Activated CD4-positive, alpha-beta memory T cell treated with anti-CD3 and anti-CD28 coated beads for 36 hours (primary cell): Measurements from ENCODE around the gene CAPZB. TPM values are rescaled to one million over a fixed set of nuclear protein-coding genes. Genes with fewer than 3 reads are reported as not detected.

Experiments used
- CTCF ChIA-PET: fragments of 350-600 bp; sonication (Branson Sonifier 250); formaldehyde crosslinking; loops from one replicate; lab custom pipeline; 2021; ENCODE audit warnings: antibody characterized with exemption, inconsistent platforms; lab: Charles Lee
- POLR2A ChIA-PET: fragments of 350-600 bp; sonication (Branson Sonifier 250); formaldehyde crosslinking; loops from one replicate; lab custom pipeline; 2021; ENCODE audit warnings: antibody characterized with exemption; lab: Charles Lee
- DNase-seq: peaks from one replicate; pipeline ENCODE4 v3.0.0-alpha.2; 2020
- H3K27ac Mint-ChIP-seq: one replicate; pipeline ENCODE4 v1.8.0; 2021; ENCODE audit warnings: mixed read lengths
- H3K27me3 Mint-ChIP-seq: one replicate; pipeline ENCODE4 v1.8.0; 2021; ENCODE audit warnings: mixed read lengths
- H3K36me3 Mint-ChIP-seq: one replicate; pipeline ENCODE4 v1.8.0; 2021; ENCODE audit warnings: mixed read lengths
- H3K4me1 Mint-ChIP-seq: one replicate; pipeline ENCODE4 v1.8.0; 2021; ENCODE audit warnings: low read depth, mixed read lengths
- H3K4me3 Mint-ChIP-seq: one replicate; pipeline ENCODE4 v1.8.0; 2021; ENCODE audit warnings: mild to moderate bottlenecking, mixed read lengths
- H3K9me3 Mint-ChIP-seq: one replicate; pipeline ENCODE4 v1.8.0; 2021; ENCODE audit warnings: mixed read lengths
- intact Hi-C: fragments of 100-400 bp; cut with micrococcal nuclease; formaldehyde crosslinking; loops from one replicate; pipeline ENCODE4 v1.15.1; 2023
- total RNA-seq, 2 experiments: library from RNA; stranded (reverse); gene quantifications; one replicate each; pipeline ENCODE4 v1.2.3, GENCODE V29; 2021

Gene CAPZB
- total RNA-seq, 2 experiments from 2014 or later: 388 to 419 TPM

- intact Hi-C loops: loop anchor here (5.0 kb wide), 1 partner anchor 69 kb away; no protein-coding TSS in a partner anchor
- H3K4me3 Mint-ChIP-seq: no peak overlapping the region
- peaks cover 36% of the 10 kb centered on the region for H3K4me1 Mint-ChIP-seq
- H3K9me3 Mint-ChIP-seq: no peaks in the 10 kb centered on the region
- POLR2A ChIA-PET: interaction anchor here (1.0 kb wide), 1 partner anchor 221 kb away, joined by 3 read pairs; no protein-coding TSS in a partner anchor
- H3K27me3 Mint-ChIP-seq: no peaks in the 10 kb centered on the region
- CTCF ChIA-PET: interaction anchor here (1.0 to 4.8 kb wide), 6 partner anchors 9 to 276 kb away, joined by 3 to 27 read pairs (median 6); a partner anchor contains a TSS
- DNase-seq: peak; percentile 65
- peak overlapping the region; percentile 73 for H3K27ac Mint-ChIP-seq
- H3K36me3 Mint-ChIP-seq: peaks cover 24% of the 10 kb centered on the region
These were observed 107.3 kb downstream of the CAPZB start for GRCh38 chr1:19377812-19378718.

DNA sequence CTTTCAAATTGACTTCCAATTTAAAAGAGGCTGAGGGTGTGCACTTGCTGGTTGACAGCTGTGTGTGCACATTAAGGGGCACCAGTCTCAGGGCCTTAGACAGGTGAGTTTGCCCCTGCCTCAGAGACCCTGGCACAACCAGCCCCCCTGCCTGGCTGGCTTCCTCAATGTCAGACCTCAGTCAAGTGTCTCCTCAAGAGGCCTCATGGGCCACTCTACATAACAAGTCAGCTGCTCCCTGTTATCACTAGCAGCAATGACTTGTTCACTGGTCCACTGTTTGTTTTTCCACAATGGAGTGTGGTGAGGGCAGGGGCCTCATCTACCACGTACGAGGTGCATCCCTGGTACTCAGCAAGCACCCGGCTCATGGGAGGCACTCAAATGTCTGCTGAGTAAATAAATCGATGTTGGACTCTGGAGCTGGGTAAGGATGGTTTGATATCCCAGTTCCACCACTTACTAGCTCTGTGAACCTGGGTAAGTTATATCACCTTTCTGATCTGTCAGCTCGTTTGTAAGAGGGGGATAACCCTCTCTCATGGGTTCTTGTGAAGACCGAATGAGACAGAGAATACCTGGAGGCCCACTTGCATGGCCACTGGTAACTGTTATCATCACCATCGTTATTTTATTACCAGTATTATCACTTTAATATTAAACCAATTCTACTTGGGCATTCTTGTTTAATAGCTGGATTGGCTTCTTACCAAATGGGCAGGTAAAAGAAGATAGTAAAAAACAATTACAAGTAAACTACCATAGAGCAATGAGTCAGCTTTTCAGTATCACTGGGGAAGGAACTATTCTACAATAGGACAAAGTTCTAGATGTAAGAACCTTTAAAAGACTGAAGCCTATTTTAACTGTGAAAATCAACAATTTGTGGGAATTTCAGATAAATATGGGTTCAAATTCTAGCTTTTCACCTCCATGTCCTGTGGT is 108.6 kb downstream of the CAPZB start:
- ChIA-PET POLR2A (no interaction called here), CTCF (interaction anchor here (0.8 to 4.8 kb wide), 7 partner anchors 11 to 278 kb away, joined by 3 to 27 read pairs (median 7); no protein-coding TSS in a partner anchor)
- no peaks in the 10 kb centered on the region for H3K27me3 Mint-ChIP-seq
- DNase-seq: no peak
- peak overlapping the region; percentile 33 for H3K27ac Mint-ChIP-seq
- no peak overlapping the region for H3K4me3 Mint-ChIP-seq
- H3K4me1 Mint-ChIP-seq: peaks cover 36% of the 10 kb centered on the region
- H3K9me3 Mint-ChIP-seq: no peaks in the 10 kb centered on the region
- intact Hi-C loops: loop anchor here (5.0 kb wide), 1 partner anchor 71 kb away; no protein-coding TSS in a partner anchor
- peaks cover 24% of the 10 kb centered on the region for H3K36me3 Mint-ChIP-seq

- DNase-seq: no peak
- intact Hi-C loops: loop anchor here (5.0 kb wide), 1 partner anchor 71 kb away; no protein-coding TSS in a partner anchor
- ChIA-PET POLR2A (no interaction called here), CTCF (interaction anchor here (0.8 to 4.8 kb wide), 5 partner anchors 12 to 206 kb away, joined by 3 to 27 read pairs (median 8); no protein-coding TSS in a partner anchor)
- H3K4me1 Mint-ChIP-seq: peaks cover 36% of the 10 kb centered on the region
- H3K9me3 Mint-ChIP-seq: no peaks in the 10 kb centered on the region
- no peak overlapping the region for H3K27ac Mint-ChIP-seq
- H3K27me3 Mint-ChIP-seq: no peaks in the 10 kb centered on the region
- no peak overlapping the region for H3K4me3 Mint-ChIP-seq
- H3K36me3 Mint-ChIP-seq: peaks cover 22% of the 10 kb centered on the region
These were observed 109.5 kb downstream of the CAPZB start for GRCh38 chr1:19375631-19376400.

DNA sequence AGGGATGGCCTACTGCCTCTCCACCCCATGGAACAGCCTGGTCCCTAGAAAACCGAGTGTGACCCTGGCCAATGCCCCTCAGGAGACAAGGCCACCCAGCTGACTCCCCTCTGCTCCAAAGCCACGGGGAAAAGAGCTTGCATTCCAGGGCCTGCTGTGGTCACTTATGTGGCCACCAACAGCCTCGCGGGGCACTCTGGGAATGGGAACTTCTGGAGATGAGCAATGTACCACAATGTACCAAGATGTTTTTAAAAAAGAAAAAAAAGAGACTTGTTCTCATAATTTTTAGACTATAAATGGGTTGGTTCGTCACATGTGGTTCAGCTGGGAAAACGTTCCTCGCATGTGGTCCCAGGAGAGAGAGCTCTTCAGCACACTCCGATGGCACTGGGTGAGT is 110.4 kb downstream of the CAPZB start:
- Mint-ChIP-seq H3K27me3 (no peaks in the 10 kb centered on the region), H3K36me3 (peaks cover 22% of the 10 kb centered on the region), H3K9me3 (no peaks in the 10 kb centered on the region), H3K4me1 (peaks cover 45% of the 10 kb centered on the region), H3K27ac (no peak overlapping the region), H3K4me3 (no peak overlapping the region)
- ChIA-PET CTCF (interaction anchor here (1.3 to 4.8 kb wide), 4 partner anchors 11 to 207 kb away, joined by 3 to 21 read pairs (median 6); no protein-coding TSS in a partner anchor), POLR2A (no interaction called here)
- intact Hi-C loops: loop anchor here (5.0 kb wide), 1 partner anchor 72 kb away; no protein-coding TSS in a partner anchor
- no peak for DNase-seq

GRCh38 chr1:19374083-19374801 is 111.1 kb downstream of the CAPZB start:
- Mint-ChIP-seq H3K9me3 (no peaks in the 10 kb centered on the region), H3K36me3 (peaks cover 20% of the 10 kb centered on the region), H3K4me1 (peaks cover 40% of the 10 kb centered on the region), H3K27me3 (no peaks in the 10 kb centered on the region), H3K4me3 (no peak overlapping the region), H3K27ac (no peak overlapping the region)
- ChIA-PET POLR2A (no interaction called here), CTCF (interaction anchor here (0.7 to 4.8 kb wide), 5 partner anchors 10 to 208 kb away, joined by 3 to 21 read pairs (median 5); no protein-coding TSS in a partner anchor)
- no peak for DNase-seq
- intact Hi-C loops: no loop called here

DNA sequence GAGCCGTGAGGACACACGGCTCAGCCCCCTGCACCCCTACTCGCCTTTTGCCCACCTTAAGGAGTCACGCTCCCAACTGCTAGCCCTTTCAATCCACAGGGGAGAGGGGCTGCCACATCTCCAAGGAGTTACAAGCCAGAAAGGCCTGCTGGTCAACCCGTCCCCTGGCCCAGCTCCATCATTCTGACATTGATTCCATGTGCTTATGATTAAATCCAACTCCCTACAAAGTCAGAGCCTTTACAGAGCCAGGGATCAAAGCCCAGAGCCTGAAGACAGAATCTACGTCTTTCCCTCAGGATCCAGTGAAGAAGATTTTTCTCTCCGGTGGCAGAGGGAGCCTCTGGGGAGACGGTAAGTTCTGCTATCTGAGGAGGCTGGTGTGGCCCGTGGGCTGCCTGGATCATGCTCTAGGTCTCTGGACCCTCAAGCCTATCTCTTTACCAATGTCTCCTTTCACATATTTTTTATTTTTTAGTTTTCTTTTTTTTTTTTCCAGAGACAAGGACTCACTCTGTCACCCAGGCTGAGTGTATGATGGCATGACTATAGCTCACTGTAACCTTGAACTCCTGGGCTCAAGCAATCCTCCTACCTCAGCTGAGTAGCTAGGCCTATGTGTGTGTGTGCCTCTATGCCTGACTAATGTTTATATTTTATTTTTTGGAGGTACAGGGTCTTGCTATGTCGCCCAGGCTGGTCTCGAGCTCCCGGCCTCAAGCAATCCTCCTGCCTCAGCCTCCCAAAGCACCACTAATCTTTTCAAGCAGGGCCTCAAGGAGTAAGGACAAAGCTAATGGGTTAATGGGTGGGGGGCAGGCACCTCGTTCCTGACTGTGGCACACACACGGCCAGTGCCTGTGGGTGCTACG is 111.9 kb downstream of the CAPZB start:
- no peaks in the 10 kb centered on the region for H3K27me3 Mint-ChIP-seq
- no peak for DNase-seq
- peaks cover 38% of the 10 kb centered on the region for H3K4me1 Mint-ChIP-seq
- no peak overlapping the region for H3K4me3 Mint-ChIP-seq
- H3K27ac Mint-ChIP-seq: no peak overlapping the region
- CTCF ChIA-PET: interaction anchor here (0.7 to 2.9 kb wide), 4 partner anchors 27 to 209 kb away, joined by 3 to 8 read pairs (median 4); no protein-coding TSS in a partner anchor
- intact Hi-C loops: no loop called here
- POLR2A ChIA-PET: no interaction called here
- peaks cover 18% of the 10 kb centered on the region for H3K36me3 Mint-ChIP-seq
- H3K9me3 Mint-ChIP-seq: no peaks in the 10 kb centered on the region

GRCh38 chr1:19372602-19373001 is 112.7 kb downstream of the CAPZB start:
- peaks cover 10% of the 10 kb centered on the region for H3K36me3 Mint-ChIP-seq
- peaks cover 32% of the 10 kb centered on the region for H3K4me1 Mint-ChIP-seq
- no peak for DNase-seq
- H3K9me3 Mint-ChIP-seq: no peaks in the 10 kb centered on the region
- intact Hi-C loops: no loop called here
- H3K27ac Mint-ChIP-seq: no peak overlapping the region
- CTCF ChIA-PET: interaction anchor here (1.2 kb wide), 1 partner anchor 210 kb away, joined by 6 read pairs; no protein-coding TSS in a partner anchor
- H3K4me3 Mint-ChIP-seq: no peak overlapping the region
- no peaks in the 10 kb centered on the region for H3K27me3 Mint-ChIP-seq
- POLR2A ChIA-PET: no interaction called here

- CTCF ChIA-PET: interaction anchor here (1.2 kb wide), 1 partner anchor 210 kb away, joined by 6 read pairs; no protein-coding TSS in a partner anchor
- Mint-ChIP-seq H3K36me3 (peaks cover 7% of the 10 kb centered on the region), H3K9me3 (no peaks in the 10 kb centered on the region), H3K27ac (no peak overlapping the region), H3K4me1 (peaks cover 31% of the 10 kb centered on the region), H3K27me3 (no peaks in the 10 kb centered on the region), H3K4me3 (no peak overlapping the region)
- POLR2A ChIA-PET: no interaction called here
- DNase-seq: no peak
- intact Hi-C loops: no loop called here
These were observed 113.2 kb downstream of the CAPZB start for GRCh38 chr1:19372136-19372514.

DNA sequence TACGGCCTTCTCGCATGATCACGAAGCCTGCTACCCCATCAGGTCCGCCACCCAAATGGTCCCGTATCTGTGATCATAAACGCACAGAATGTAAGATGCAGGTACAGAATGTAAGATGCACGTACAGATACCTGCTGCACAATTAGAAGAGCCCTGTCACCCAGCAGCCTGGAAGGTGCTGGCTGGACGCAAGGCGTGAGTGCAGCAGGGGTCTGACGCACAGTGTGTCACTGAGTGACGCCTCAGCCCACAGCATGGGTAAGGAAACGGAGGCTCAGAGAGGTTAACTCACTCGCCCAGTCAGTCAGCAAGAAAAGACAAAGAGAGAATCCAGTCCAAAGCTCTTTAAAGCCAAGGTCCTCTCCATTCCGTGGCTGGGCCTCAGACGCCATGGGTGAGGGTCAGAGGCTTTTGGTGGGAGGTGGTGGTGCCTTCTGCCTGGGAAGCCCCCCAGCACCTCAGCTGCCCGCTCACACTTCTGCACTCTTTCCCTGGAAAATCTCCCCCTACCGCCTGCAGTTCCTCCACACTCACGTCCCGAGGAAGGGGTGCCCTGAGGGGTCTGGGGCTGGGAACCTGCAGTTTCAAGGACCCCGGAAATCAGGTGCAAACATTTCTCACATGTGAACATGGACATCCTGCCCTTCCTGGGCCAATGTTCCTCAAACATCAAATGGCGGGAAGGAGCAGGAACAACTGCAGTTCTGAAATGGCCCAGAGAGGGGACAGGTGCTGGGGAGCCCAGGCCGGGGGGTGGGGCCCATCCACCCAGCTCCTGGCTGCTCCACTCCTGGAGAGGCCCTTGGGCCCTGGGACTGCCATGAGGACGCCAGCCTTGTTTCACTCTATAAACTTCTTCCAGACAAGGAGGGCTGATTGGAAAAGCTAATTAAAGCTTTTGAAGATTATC is 113.9 kb downstream of the CAPZB start:
- peaks cover under 1% of the 10 kb centered on the region for H3K36me3 Mint-ChIP-seq
- H3K27me3 Mint-ChIP-seq: no peaks in the 10 kb centered on the region
- H3K4me3 Mint-ChIP-seq: no peak overlapping the region
- no peaks in the 10 kb centered on the region for H3K9me3 Mint-ChIP-seq
- ChIA-PET POLR2A (no interaction called here), CTCF (no interaction called here)
- intact Hi-C loops: no loop called here
- no peak for DNase-seq
- H3K4me1 Mint-ChIP-seq: peaks cover 26% of the 10 kb centered on the region
- no peak overlapping the region for H3K27ac Mint-ChIP-seq
